NCI-H524 treated with DMSO at 0.1 percent for 48 hours (cell line): Measurements from ENCODE around the gene NCS1.
"Not testable (repeated sequence)": the region's sequence is repeated elsewhere in the genome, so short reads cannot be mapped to it uniquely, and the experiment has no call there.

Source experiments
- DNase-seq: peaks from one replicate; lab custom pipeline; 2025; lab: John Stamatoyannopoulos, UW

Gene NCS1

GRCh38 chr9:130239741-130240241, 67.6 kb downstream of the NCS1 start:
- no peak for DNase-seq

- DNase-seq, result peak; percentile 23
Observed at GRCh38 chr9:130240410-130241197, 68.4 kb downstream of the NCS1 start.

GRCh38 chr9:130241198-130241535, 69.0 kb downstream of the NCS1 start:
- no peak for DNase-seq

GRCh38 chr9:130242270-130243014, 70.2 kb downstream of the NCS1 start:
- DNase-seq, result no peak

- peak; percentile 33 for DNase-seq
Observed at GRCh38 chr9:130243015-130243881, 71.0 kb downstream of the NCS1 start.

- DNase-seq, result no peak
Observed at GRCh38 chr9:130243882-130244170, 71.6 kb downstream of the NCS1 start.

GRCh38 chr9:130244548-130245165, 72.5 kb downstream of the NCS1 start:
- DNase-seq, result no peak

- no peak for DNase-seq
Observed at GRCh38 chr9:130245474-130245873, 73.3 kb downstream of the NCS1 start.

- DNase-seq, result no peak
Observed at GRCh38 chr9:130246126-130246525, 73.9 kb downstream of the NCS1 start.

GRCh38 chr9:130254747-130255630, 82.8 kb downstream of the NCS1 start:
- no peak for DNase-seq

- DNase-seq, result no peak
Observed at GRCh38 chr9:130255631-130256134, 83.5 kb downstream of the NCS1 start.

- DNase-seq, result no peak
Observed at GRCh38 chr9:130256644-130257043, 84.4 kb downstream of the NCS1 start.

- DNase-seq, result not testable (repeated sequence)
Observed at GRCh38 chr9:130258137-130258536, 85.9 kb downstream of the NCS1 start.

- DNase-seq, result no peak
Observed at GRCh38 chr9:130259044-130259443, 86.8 kb downstream of the NCS1 start.

- DNase-seq, result no peak
Observed at GRCh38 chr9:130260816-130261765, 88.9 kb downstream of the NCS1 start.

GRCh38 chr9:130262061-130262745, 90.0 kb downstream of the NCS1 start:
- no peak for DNase-seq

GRCh38 chr9:130262771-130263170, 90.6 kb downstream of the NCS1 start:
- DNase-seq, result no peak

GRCh38 chr9:130263601-130264413, 91.6 kb downstream of the NCS1 start:
- DNase-seq, result no peak
